GM12872 (cell line): ENCODE results near the gene SLC22A23.

Source experiments
- CTCF ChIP-seq: IDR thresholded peaks from 3 replicates; pipeline ENCODE4 v1.5.1; 2011; ENCODE audit warnings: low read depth, mild to moderate bottlenecking, low read length, moderate library complexity; ENCODE audit not compliant: insufficient read depth

The SLC22A23 gene

GRCh38 chr6:3449321-3449720 lies 7.5 kb downstream of the SLC22A23 start:
- TF ChIP-seq CTCF: no peak

GRCh38 chr6:3447005-3447404 lies 9.8 kb downstream of the SLC22A23 start:
- no peak for TF ChIP-seq CTCF

GRCh38 chr6:3446184-3446583 lies 10.7 kb downstream of the SLC22A23 start:
- no peak for TF ChIP-seq CTCF

- TF ChIP-seq CTCF: no peak
Measured at GRCh38 chr6:3444276-3445088, 12.4 kb downstream of the SLC22A23 start.

- TF ChIP-seq CTCF: no peak
Measured at GRCh38 chr6:3443221-3443515, 13.7 kb downstream of the SLC22A23 start.

GRCh38 chr6:3442431-3443220 lies 14.2 kb downstream of the SLC22A23 start:
- TF ChIP-seq CTCF: no peak

- no peak for TF ChIP-seq CTCF
Measured at GRCh38 chr6:3440911-3441310, 15.9 kb downstream of the SLC22A23 start.
